H1 (cell line): ENCODE results near the gene CCNT1. TPM values are rescaled to one million over a fixed set of nuclear protein-coding genes. Genes with fewer than 3 reads are reported as not detected.
A peak's percentile ranks its signal among the peaks of the same experiment; 100 is the strongest.

Experiments used
- CHD1 ChIP-seq: IDR thresholded peaks from 2 replicates; pipeline ENCODE4 v1.6.1; 2012; ENCODE audit warnings: low read depth, low read length, improper control_type of control experiment
- CHD2 ChIP-seq: IDR thresholded peaks from 2 replicates; pipeline ENCODE4 v1.6.1; 2012; ENCODE audit warnings: low read length, improper control_type of control experiment
- CREB1 ChIP-seq: IDR thresholded peaks from 2 replicates; pipeline ENCODE4 v1.6.1; 2012; ENCODE audit warnings: inconsistent platforms
- FOSL1 ChIP-seq: IDR thresholded peaks from 2 replicates; pipeline ENCODE4 v1.6.1; 2011; ENCODE audit warnings: mild to moderate bottlenecking, low read depth, low read length, moderate library complexity; ENCODE audit not compliant: insufficient read depth
- JUND ChIP-seq: IDR thresholded peaks from 2 replicates; pipeline ENCODE4 v1.6.1; 2011; ENCODE audit warnings: mild to moderate bottlenecking, improper control_type of control experiment, low read length
- KDM5A ChIP-seq: fragments of 200-600 bp; IDR thresholded peaks from 2 replicates; pipeline ENCODE4 v1.7.1; 2012; ENCODE audit warnings: mild to moderate bottlenecking, low read length, inconsistent platforms, mixed read lengths
- PHF8 ChIP-seq: fragments of 200-600 bp; sonication (generic); conservative IDR thresholded peaks from 2 replicates; pipeline ENCODE4 v1.7.1; 2012; ENCODE audit warnings: low read depth, mild to moderate bottlenecking, inconsistent platforms, low read length, moderate library complexity
- POLR2A ChIP-seq, 2 experiments: IDR thresholded peaks; 1 replicate in 1 of 2; 2 replicates in 1 of 2; pipeline ENCODE4 v1.6.1; 2011; ENCODE audit warnings: low read depth in 2 of 2, low read length in 2 of 2, mild to moderate bottlenecking in 2 of 2; ENCODE audit errors: control extremely low read depth in 1 of 2
- POLR2AphosphoS5 ChIP-seq: IDR thresholded peaks from 2 replicates; pipeline ENCODE4 v1.6.1; 2011; ENCODE audit warnings: low read depth, low read length
- SIN3A ChIP-seq, 2 experiments: IDR thresholded peaks in 1 of 2; conservative IDR thresholded peaks in 1 of 2; 2 replicates each; pipeline ENCODE4 v1.6.1; 2011 to 2012; ENCODE audit warnings: low read length in 2 of 2, improper control_type of control experiment in 1 of 2, low read depth in 1 of 2, mild to moderate bottlenecking in 1 of 2
- SP1 ChIP-seq: IDR thresholded peaks from 2 replicates; pipeline ENCODE4 v1.6.1; 2011; ENCODE audit warnings: low read depth, low read length
- TAF1 ChIP-seq: IDR thresholded peaks from 2 replicates; pipeline ENCODE4 v1.6.1; 2011; ENCODE audit warnings: mild to moderate bottlenecking, low read depth, low read length
- TBP ChIP-seq: IDR thresholded peaks from 2 replicates; pipeline ENCODE4 v1.6.1; 2011; ENCODE audit warnings: low read depth, low read length, improper control_type of control experiment
- USF2 ChIP-seq: IDR thresholded peaks from 2 replicates; pipeline ENCODE4 v1.6.1; 2011; ENCODE audit warnings: low read length, improper control_type of control experiment
- polyA plus RNA-seq, 7 experiments: library from polyadenylated mRNA; depleted of rRNA in 3 of 7; stranded (reverse) in 5 of 7; unstranded in 2 of 7; fragments of >200 nt in 5 of 7; fragments of 200-250 nt in 2 of 7; gene quantifications; 1 replicate in 5 of 7; 2 replicates in 1 of 7; 4 replicates in 1 of 7; pipeline versions ENCODE4 v1.2.1 to v1.2.3, GENCODE V29; 2011 to 2013; ENCODE audit warnings: missing spikeins in 2 of 7, mixed read lengths in 2 of 7
- total RNA-seq: library from RNA; stranded (reverse); fragmentation: NEBNext Ultra II Directional; extraction: Animal tissue kit (Norgen Biotek cat#: 25700); gene quantifications from 2 replicates; pipeline ENCODE4 v1.2.1, GENCODE V29; 2021

The CCNT1 gene
- total and polyA plus RNA-seq, 2 of the 8 experiments (the other 6 are each of a cell fraction or from before 2014, with no cell fraction given): 13.2 to 45.9 TPM

- peak; percentile 95 for TF ChIP-seq SP1
- peak; percentile 52; the same call in 1 of the 2 replicates for TF ChIP-seq JUND
- no peak for TF ChIP-seq FOSL1
- TF ChIP-seq USF2: no peak
- peak; percentile 78 for TF ChIP-seq KDM5A
- peak in 1 of 2 experiments; percentile 91; a peak in 1 of 4 replicates for TF ChIP-seq SIN3A (conservative IDR thresholded peaks at IDR 0.05 in 1 of 2, IDR thresholded peaks at IDR 0.05 in 1 of 2; ENCODE audit: low read depth in 1 of 2, low read length in 2 of 2)
- TF ChIP-seq PHF8: peak; percentile 99
- TF ChIP-seq POLR2AphosphoS5: peak; percentile 97
- TF ChIP-seq POLR2A (IDR thresholded peaks at IDR 0.05; ENCODE audit: control extremely low read depth in 1 of 2, low read depth in 2 of 2, low read length in 2 of 2): peak; percentile 99
- no peak for TF ChIP-seq CHD1
- TF ChIP-seq CHD2: peak; percentile 80; the same call in 1 of the 2 replicates
- TF ChIP-seq TBP: peak; percentile 93
- TF ChIP-seq CREB1: 0 out of 2 replicates have a peak, but pooled peaks have one; percentile 17
- TF ChIP-seq TAF1: peak; percentile 98
Observed at GRCh38 chr12:48681710-48682532, 34.6 kb downstream of the CCNT1 start, which contains the start of gene KANSL2 (continued).
